GM10248 (cell line): ENCODE measurements around the gene LENEP.

ENCODE experiments used
- CTCF ChIA-PET: fragments of 300-600 bp; sonication (Branson Sonifier 250); formaldehyde crosslinking; extraction: SDS; loops from one replicate; lab custom pipeline; 2021; ENCODE audit warnings: antibody characterized with exemption; lab: Yijun Ruan, JAX
- POLR2A ChIA-PET: fragments of 350-650 bp; sonication (Branson Sonifier 250); formaldehyde crosslinking; extraction: SDS; loops from one replicate; lab custom pipeline; 2020; ENCODE audit warnings: antibody characterized with exemption; lab: Yijun Ruan, JAX
- DNase-seq: peaks from one replicate; pipeline ENCODE4 v3.0.0; 2012; ENCODE audit errors: extremely low spot score
- CTCF ChIP-seq: IDR thresholded peaks from 2 replicates; pipeline ENCODE4 v1.5.1; 2012; ENCODE audit warnings: mild to moderate bottlenecking, low read depth; ENCODE audit errors: extremely low read depth, missing control alignments, control extremely low read depth

The LENEP gene

GRCh38 chr1:154988058-154988954 is 5.1 kb upstream of the LENEP start:
- no peak for DNase-seq
- POLR2A ChIA-PET = interaction anchor here (0.6 to 1.3 kb wide), 2 partner anchors 11 to 33 kb away, joined by 3 read pairs; no protein-coding TSS in a partner anchor
- peak; percentile 4 for TF ChIP-seq CTCF
- CTCF ChIA-PET = interaction anchor here (0.8 to 5.5 kb wide), 11 partner anchors 8 to 103 kb away, joined by 3 to 48 read pairs (median 4); partner anchors contain the start of genes CKS1B and ZBTB7B

DNA sequence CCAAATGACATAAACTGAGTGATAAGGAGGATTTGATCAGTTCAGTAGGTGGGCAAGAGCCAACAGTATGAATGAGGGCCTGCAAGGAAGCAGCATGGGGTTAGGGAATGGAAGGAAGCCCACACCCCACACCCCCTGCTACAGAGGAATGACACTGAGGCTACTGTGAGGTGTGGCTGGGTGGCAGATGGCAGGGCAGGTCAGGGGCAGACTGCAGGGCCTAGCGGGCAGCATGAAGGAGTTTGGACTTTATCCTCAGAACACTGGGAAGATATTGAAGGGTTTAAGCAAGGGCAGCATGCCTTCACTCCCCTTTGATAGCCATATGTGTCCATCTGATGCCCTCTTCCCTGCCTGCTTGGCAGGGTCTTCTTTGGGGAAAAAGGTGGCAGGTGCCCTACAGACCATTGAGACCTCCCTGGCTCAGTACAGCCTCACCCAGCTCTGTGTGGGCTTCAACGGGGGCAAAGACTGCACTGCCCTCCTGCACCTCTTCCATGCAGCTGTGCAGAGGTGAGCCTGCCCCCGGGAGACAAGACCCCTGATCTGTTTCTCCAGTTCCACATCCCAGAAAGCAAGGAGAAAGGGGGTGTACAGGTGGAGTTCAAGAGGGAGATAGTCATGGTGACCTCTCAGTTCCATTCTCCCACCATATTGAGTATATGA is 4.1 kb upstream of the LENEP start:
- TF ChIP-seq CTCF = no peak
- POLR2A ChIA-PET = no interaction called here
- CTCF ChIA-PET = interaction anchor here (1.6 to 5.5 kb wide), 4 partner anchors 10 to 72 kb away, joined by 4 to 48 read pairs (median 8); partner anchors contain the start of gene SHC1
- DNase-seq = no peak

DNA sequence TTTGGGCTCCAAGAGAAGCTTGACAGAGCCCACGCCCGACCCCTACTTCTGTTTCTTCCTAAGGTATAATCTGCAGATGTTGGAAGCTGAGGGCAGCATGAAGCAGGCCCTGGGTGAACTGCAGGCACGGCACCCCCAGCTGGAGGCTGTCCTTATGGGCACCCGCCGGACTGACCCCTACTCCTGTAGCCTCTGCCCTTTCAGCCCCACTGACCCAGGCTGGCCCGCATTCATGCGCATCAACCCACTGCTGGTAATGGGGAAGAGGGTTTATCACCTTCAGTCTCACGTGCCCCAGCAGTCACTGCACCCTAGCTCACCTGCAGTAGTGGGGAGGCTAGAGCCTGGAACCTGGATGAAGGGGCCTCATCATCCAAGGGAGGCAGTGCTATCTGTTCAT is 3.1 kb upstream of the LENEP start:
- ChIA-PET CTCF (interaction anchor here (0.9 to 5.5 kb wide), 3 partner anchors 9 to 20 kb away, joined by 4 to 48 read pairs (median 4); partner anchors contain the start of gene SHC1), POLR2A (no interaction called here)
- no peak for DNase-seq
- TF ChIP-seq CTCF = no peak

- no peak for TF ChIP-seq CTCF
- DNase-seq = no peak
- ChIA-PET POLR2A (interaction anchor here (2.3 kb wide), 1 partner anchor 9 kb away, joined by 9 read pairs; the partner anchor contains the start of gene FLAD1), CTCF (interaction anchor here (1.5 to 13.3 kb wide), 3 partner anchors 10 to 24 kb away, joined by 4 to 175 read pairs (median 13); partner anchors contain the start of gene FLAD1)
Observed at GRCh38 chr1:154992721-154993571, 440 bp upstream of the LENEP start.

- ChIA-PET CTCF (interaction anchor here (0.8 to 13.3 kb wide), 7 partner anchors 11 to 493 kb away, joined by 3 to 175 read pairs (median 4); partner anchors contain the start of genes ADAM15, CKS1B and FLAD1), POLR2A (interaction anchor here (2.3 kb wide), 1 partner anchor 11 kb away, joined by 9 read pairs; the partner anchor contains the start of gene FLAD1)
- TF ChIP-seq CTCF = no peak
- no peak for DNase-seq
Observed at GRCh38 chr1:154994269-154994587, 842 bp downstream of the LENEP start.
